Liver (tissue), 9 donors: Measurements from ENCODE around the gene CYP17A1. TPM values are rescaled to one million over a fixed set of nuclear protein-coding genes. Genes with fewer than 3 reads are reported as not detected.

Source experiments
- DNase-seq: peaks from one replicate; pipeline ENCODE4 v3.0.0-alpha.2; 2017; ENCODE audit warnings: low spot score
- H3K27ac ChIP-seq, 2 donors: one replicate each; pipeline ENCODE4 v1.7.0; 2013; ENCODE audit warnings: inconsistent platforms in 2 of 2, low read length in 2 of 2, control low read depth in 1 of 2, low read depth in 1 of 2, mild to moderate bottlenecking in 1 of 2
- H3K27me3 ChIP-seq, 4 donors: one replicate each; pipeline versions ENCODE4 v1.6.1 to v1.7.0; 2013; ENCODE audit warnings: low read length in 3 of 4, inconsistent platforms in 1 of 4, mild to moderate bottlenecking in 1 of 4, moderate library complexity in 1 of 4; ENCODE audit not compliant: control insufficient read depth in 4 of 4, insufficient read depth in 4 of 4
- H3K36me3 ChIP-seq, 4 donors: one replicate each; pipeline versions ENCODE4 v1.6.1 to v1.7.0; 2013; ENCODE audit warnings: low read length in 3 of 4, mild to moderate bottlenecking in 3 of 4, low read depth in 1 of 4, moderate library complexity in 1 of 4; ENCODE audit not compliant: control insufficient read depth in 4 of 4, insufficient read depth in 3 of 4
- H3K4me1 ChIP-seq, 4 donors: one replicate each; pipeline versions ENCODE4 v1.6.1 to v1.7.0; 2013; ENCODE audit warnings: low read length in 3 of 4, mild to moderate bottlenecking in 3 of 4, moderate library complexity in 1 of 4; ENCODE audit not compliant: control insufficient read depth in 4 of 4, insufficient read depth in 4 of 4
- H3K4me3 ChIP-seq, 3 donors: one replicate each; pipeline versions ENCODE4 v1.6.1 to v1.7.0; 2013; ENCODE audit warnings: low read length in 3 of 3, control low read depth in 1 of 3, low read depth in 1 of 3, mild to moderate bottlenecking in 1 of 3
- H3K9ac ChIP-seq, 2 donors: one replicate each; pipeline ENCODE4 v1.7.0; 2013; ENCODE audit warnings: low read length in 2 of 2, mild to moderate bottlenecking in 2 of 2, moderate library complexity in 2 of 2, control low read depth in 1 of 2, low read depth in 1 of 2
- H3K9me3 ChIP-seq, 4 donors: one replicate each; pipeline versions ENCODE4 v1.6.1 to v1.7.0; 2013; ENCODE audit warnings: low read length in 3 of 4; ENCODE audit not compliant: control insufficient read depth in 4 of 4
- EGR1 ChIP-seq, 2 donors: IDR thresholded peaks; 2 replicates each; pipeline ENCODE4 v1.6.1; 2016 to 2018; ENCODE audit warnings: antibody characterized with exemption in 2 of 2, low read depth in 2 of 2
- FOXA1 ChIP-seq: IDR thresholded peaks from 2 replicates; pipeline ENCODE4 v1.6.1; 2016; ENCODE audit warnings: antibody characterized with exemption
- FOXA2 ChIP-seq: IDR thresholded peaks from 2 replicates; pipeline ENCODE4 v1.6.1; 2016; ENCODE audit warnings: antibody characterized with exemption
- GABPA ChIP-seq, 2 donors: IDR thresholded peaks in 1 of 2; conservative IDR thresholded peaks in 1 of 2; 2 replicates each; pipeline ENCODE4 v1.6.1; 2016; ENCODE audit warnings: antibody characterized with exemption in 2 of 2, mild to moderate bottlenecking in 1 of 2, moderate library complexity in 1 of 2
- HNF4A ChIP-seq, 2 donors: conservative IDR thresholded peaks; 2 replicates each; pipeline ENCODE4 v1.6.1; 2016; ENCODE audit warnings: antibody characterized with exemption in 2 of 2, mild to moderate bottlenecking in 2 of 2
- HNF4G ChIP-seq: IDR thresholded peaks from 2 replicates; pipeline ENCODE4 v1.6.1; 2016; ENCODE audit warnings: antibody characterized with exemption
- NR2F2 ChIP-seq: IDR thresholded peaks from 2 replicates; pipeline ENCODE4 v1.6.1; 2016; ENCODE audit warnings: antibody characterized with exemption
- RAD21 ChIP-seq, 2 donors: IDR thresholded peaks; 2 replicates each; pipeline ENCODE4 v1.6.1; 2016; ENCODE audit warnings: antibody characterized with exemption in 2 of 2, mild to moderate bottlenecking in 2 of 2
- RXRA ChIP-seq, 2 donors: IDR thresholded peaks; 2 replicates each; pipeline ENCODE4 v1.6.1; 2017 to 2018; ENCODE audit warnings: antibody characterized with exemption in 2 of 2, mild to moderate bottlenecking in 1 of 2
- SP1 ChIP-seq: IDR thresholded peaks from 2 replicates; pipeline ENCODE4 v1.6.1; 2018; ENCODE audit warnings: antibody characterized with exemption, mild to moderate bottlenecking
- TAF1 ChIP-seq: conservative IDR thresholded peaks from 2 replicates; pipeline ENCODE4 v1.6.1; 2016; ENCODE audit warnings: antibody characterized with exemption, mild to moderate bottlenecking
- YY1 ChIP-seq: IDR thresholded peaks from 2 replicates; pipeline ENCODE4 v1.6.1; 2016; ENCODE audit warnings: antibody characterized with exemption, mild to moderate bottlenecking
- WGBS: extraction: QIAGEN DNeasy Blood & Tissue Kit; methylation state at CpG from one replicate; pipeline ENCODE4 v1.1.7; 2013; 5-methylcytosine and 5-hydroxymethylcytosine counted together
- polyA plus RNA-seq, 2 donors: library from polyadenylated mRNA; stranded (reverse) in 1 of 2; unstranded in 1 of 2; fragments of 200-250 nt in 1 of 2; fragments of >200 nt in 1 of 2; fragmentation: Nextera tagmentation in 1 of 2; extraction: Ambion mirVana in 1 of 2; gene quantifications; one replicate each; pipeline versions ENCODE4 v1.2.1 to v1.2.3, GENCODE V29; 2013 to 2015
- total RNA-seq, 2 donors: library from RNA; depleted of rRNA; stranded (reverse); fragments of >200 nt; gene quantifications; one replicate each; pipeline ENCODE4 v1.2.3, GENCODE V29; 2014
- TF ChIP-seq, protein P1 (sequence below): fragments of 150-350 bp; IDR thresholded peaks from 2 replicates; pipeline ENCODE4 v1.5.1; 2017; ENCODE audit warnings: improper control_type of control experiment, low read depth, low read length; ENCODE audit not compliant: missing input control
- TF ChIP-seq, protein P2 (sequence below): IDR thresholded peaks from 2 replicates; pipeline ENCODE4 v1.6.1; 2016; ENCODE audit warnings: antibody characterized with exemption, mild to moderate bottlenecking
- TF ChIP-seq, protein P3 (sequence below): IDR thresholded peaks from 2 replicates; pipeline ENCODE4 v1.6.1; 2016; ENCODE audit warnings: antibody characterized with exemption
- TF ChIP-seq, protein P4 (sequence below): IDR thresholded peaks from 2 replicates; pipeline ENCODE4 v1.6.1; 2016; ENCODE audit warnings: antibody characterized with exemption
- donor health status: healthy.
- donor health status: healthy.
- donor health status: healthy.
- donor health status: healthy.
- donor health status: healthy.

The CYP17A1 gene
- total and polyA plus RNA-seq, 4 donors, result 0.16 to 13.1 (median 1.0) TPM; not detected in 1

DNA sequence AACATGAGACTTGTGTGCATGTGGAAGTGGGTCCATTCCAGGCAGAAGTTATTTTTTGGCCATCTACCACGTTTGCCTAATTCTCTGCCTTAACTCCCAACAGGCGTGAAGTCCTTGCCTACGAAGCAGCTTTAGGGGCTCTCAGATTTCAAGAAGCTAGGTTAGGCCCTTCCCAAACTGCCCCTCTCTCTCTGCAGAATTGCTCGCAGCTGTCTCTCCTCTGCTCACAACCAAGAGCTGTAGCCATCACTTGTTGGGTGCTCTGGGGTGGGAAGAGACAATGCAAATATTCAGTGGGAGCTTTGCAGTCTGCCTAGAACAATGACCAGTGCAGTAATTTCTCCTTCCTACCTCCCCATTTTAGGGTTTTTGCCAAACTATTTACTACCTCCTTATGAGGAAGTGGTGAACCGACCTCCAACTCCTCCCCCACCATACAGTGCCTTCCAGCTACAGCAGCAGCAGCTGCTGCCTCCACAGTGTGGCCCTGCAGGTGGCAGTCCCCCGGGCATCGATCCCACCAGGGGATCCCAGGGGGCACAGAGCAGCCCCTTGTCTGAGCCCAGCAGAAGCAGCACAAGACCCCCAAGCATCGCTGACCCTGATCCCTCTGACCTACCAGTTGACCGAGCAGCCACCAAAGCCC, 24.9 kb downstream of the CYP17A1 start:
- no peak for DNase-seq
- WGBS, result 84% methylated on average over 9 of the region's 9 CpGs
- Histone ChIP-seq H3K4me3 (no peak overlapping the region), H3K27ac (peak overlapping the region; percentile 29 to 45), H3K9ac (no peak overlapping the region), H3K27me3 (no peaks in the 10 kb centered on the region), H3K4me1 (peaks cover 3 to 30% (median 21%) of the 10 kb centered on the region in 4 donors), H3K9me3 (no peaks in the 10 kb centered on the region), H3K36me3 (peaks cover 1 to 32% (median 23%) of the 10 kb centered on the region in 4 donors)
- TF ChIP-seq NR2F2 (no peak), RAD21 (IDR thresholded peaks at IDR 0.05) (no peak), RXRA (IDR thresholded peaks at IDR 0.05) (no peak), TAF1 (no peak), FOXA1 (no peak), FOXA2 (no peak), YY1 (no peak), HNF4G (no peak), HNF4A (conservative IDR thresholded peaks at IDR 0.05) (no peak), EGR1 (IDR thresholded peaks at IDR 0.05; ENCODE audit: low read depth in 2 of 2) (no peak), GABPA (IDR thresholded peaks at IDR 0.05 in 1 of 2, conservative IDR thresholded peaks at IDR 0.05 in 1 of 2) (no peak), SP1 (no peak)
- TF ChIP-seq, protein P1, sequence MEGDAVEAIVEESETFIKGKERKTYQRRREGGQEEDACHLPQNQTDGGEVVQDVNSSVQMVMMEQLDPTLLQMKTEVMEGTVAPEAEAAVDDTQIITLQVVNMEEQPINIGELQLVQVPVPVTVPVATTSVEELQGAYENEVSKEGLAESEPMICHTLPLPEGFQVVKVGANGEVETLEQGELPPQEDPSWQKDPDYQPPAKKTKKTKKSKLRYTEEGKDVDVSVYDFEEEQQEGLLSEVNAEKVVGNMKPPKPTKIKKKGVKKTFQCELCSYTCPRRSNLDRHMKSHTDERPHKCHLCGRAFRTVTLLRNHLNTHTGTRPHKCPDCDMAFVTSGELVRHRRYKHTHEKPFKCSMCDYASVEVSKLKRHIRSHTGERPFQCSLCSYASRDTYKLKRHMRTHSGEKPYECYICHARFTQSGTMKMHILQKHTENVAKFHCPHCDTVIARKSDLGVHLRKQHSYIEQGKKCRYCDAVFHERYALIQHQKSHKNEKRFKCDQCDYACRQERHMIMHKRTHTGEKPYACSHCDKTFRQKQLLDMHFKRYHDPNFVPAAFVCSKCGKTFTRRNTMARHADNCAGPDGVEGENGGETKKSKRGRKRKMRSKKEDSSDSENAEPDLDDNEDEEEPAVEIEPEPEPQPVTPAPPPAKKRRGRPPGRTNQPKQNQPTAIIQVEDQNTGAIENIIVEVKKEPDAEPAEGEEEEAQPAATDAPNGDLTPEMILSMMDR, result no peak
- TF ChIP-seq, protein P2, sequence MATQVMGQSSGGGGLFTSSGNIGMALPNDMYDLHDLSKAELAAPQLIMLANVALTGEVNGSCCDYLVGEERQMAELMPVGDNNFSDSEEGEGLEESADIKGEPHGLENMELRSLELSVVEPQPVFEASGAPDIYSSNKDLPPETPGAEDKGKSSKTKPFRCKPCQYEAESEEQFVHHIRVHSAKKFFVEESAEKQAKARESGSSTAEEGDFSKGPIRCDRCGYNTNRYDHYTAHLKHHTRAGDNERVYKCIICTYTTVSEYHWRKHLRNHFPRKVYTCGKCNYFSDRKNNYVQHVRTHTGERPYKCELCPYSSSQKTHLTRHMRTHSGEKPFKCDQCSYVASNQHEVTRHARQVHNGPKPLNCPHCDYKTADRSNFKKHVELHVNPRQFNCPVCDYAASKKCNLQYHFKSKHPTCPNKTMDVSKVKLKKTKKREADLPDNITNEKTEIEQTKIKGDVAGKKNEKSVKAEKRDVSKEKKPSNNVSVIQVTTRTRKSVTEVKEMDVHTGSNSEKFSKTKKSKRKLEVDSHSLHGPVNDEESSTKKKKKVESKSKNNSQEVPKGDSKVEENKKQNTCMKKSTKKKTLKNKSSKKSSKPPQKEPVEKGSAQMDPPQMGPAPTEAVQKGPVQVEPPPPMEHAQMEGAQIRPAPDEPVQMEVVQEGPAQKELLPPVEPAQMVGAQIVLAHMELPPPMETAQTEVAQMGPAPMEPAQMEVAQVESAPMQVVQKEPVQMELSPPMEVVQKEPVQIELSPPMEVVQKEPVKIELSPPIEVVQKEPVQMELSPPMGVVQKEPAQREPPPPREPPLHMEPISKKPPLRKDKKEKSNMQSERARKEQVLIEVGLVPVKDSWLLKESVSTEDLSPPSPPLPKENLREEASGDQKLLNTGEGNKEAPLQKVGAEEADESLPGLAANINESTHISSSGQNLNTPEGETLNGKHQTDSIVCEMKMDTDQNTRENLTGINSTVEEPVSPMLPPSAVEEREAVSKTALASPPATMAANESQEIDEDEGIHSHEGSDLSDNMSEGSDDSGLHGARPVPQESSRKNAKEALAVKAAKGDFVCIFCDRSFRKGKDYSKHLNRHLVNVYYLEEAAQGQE, result no peak
- TF ChIP-seq, protein P3, sequence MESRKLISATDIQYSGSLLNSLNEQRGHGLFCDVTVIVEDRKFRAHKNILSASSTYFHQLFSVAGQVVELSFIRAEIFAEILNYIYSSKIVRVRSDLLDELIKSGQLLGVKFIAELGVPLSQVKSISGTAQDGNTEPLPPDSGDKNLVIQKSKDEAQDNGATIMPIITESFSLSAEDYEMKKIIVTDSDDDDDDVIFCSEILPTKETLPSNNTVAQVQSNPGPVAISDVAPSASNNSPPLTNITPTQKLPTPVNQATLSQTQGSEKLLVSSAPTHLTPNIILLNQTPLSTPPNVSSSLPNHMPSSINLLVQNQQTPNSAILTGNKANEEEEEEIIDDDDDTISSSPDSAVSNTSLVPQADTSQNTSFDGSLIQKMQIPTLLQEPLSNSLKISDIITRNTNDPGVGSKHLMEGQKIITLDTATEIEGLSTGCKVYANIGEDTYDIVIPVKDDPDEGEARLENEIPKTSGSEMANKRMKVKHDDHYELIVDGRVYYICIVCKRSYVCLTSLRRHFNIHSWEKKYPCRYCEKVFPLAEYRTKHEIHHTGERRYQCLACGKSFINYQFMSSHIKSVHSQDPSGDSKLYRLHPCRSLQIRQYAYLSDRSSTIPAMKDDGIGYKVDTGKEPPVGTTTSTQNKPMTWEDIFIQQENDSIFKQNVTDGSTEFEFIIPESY, result no peak
- TF ChIP-seq, protein P4, sequence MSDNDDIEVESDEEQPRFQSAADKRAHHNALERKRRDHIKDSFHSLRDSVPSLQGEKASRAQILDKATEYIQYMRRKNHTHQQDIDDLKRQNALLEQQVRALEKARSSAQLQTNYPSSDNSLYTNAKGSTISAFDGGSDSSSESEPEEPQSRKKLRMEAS, result no peak

DNA sequence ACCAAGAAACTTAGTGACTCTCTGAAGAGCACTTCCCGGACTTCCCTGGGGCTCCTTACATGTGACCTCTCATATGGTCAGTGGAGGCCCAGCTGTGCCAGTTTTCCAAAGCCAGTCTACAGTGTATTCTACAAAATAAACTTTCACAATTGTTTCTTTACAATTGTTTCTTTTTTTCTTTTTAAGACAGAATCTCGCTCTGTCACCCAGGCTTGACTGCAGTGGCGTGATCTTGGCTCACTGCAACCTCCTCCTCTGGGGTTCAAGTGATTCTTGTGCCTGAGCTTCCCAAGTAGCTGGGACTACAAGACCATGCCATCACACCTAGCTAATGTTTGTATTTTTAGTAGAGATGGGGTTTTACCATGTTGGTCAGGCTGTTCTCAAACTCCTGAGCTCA, 25.9 kb downstream of the CYP17A1 start:
- peaks cover 3 to 32% (median 23%) of the 10 kb centered on the region in 4 donors for H3K36me3 ChIP-seq
- no peak for DNase-seq
- WGBS, result 97% methylated on average over 3 of the region's 3 CpGs
- H3K4me3 ChIP-seq, result no peak overlapping the region
- TF ChIP-seq, protein P4, result no peak
- H3K27ac ChIP-seq, result no peak overlapping the region
- no peaks in the 10 kb centered on the region for H3K27me3 ChIP-seq
- H3K9ac ChIP-seq, result no peak overlapping the region
- peaks cover 3 to 30% (median 21%) of the 10 kb centered on the region in 4 donors for H3K4me1 ChIP-seq
- H3K9me3 ChIP-seq, result no peaks in the 10 kb centered on the region
